Mucosa of descending colon (tissue), 3 donors: Measurements from ENCODE around the gene SSBP3. TPM values are rescaled to one million over a fixed set of nuclear protein-coding genes. Genes with fewer than 3 reads are reported as not detected.

Experiments
- ATAC-seq: fragments of 200-7000 bp; cut with Tn5 transposase; one replicate; pipeline ENCODE4 v1.9.1; 2020; ENCODE audit warnings: mild to moderate bottlenecking, moderate library complexity
- DNase-seq, 3 donors: peaks; one replicate each; pipeline ENCODE4 v3.0.0-alpha.2; 2020
- H3K36me3 ChIP-seq: fragments of 200-600 bp; one replicate; pipeline ENCODE4 v1.8.0; 2021; ENCODE audit warnings: low read depth, mild to moderate bottlenecking
- H3K4me1 ChIP-seq: fragments of 200-600 bp; one replicate; pipeline ENCODE4 v1.8.0; 2021; ENCODE audit warnings: low read depth, mild to moderate bottlenecking
- H3K4me3 ChIP-seq: fragments of 200-600 bp; one replicate; pipeline ENCODE4 v1.8.0; 2021; ENCODE audit warnings: mild to moderate bottlenecking
- H3K9me3 ChIP-seq: fragments of 200-600 bp; one replicate; pipeline ENCODE4 v1.8.0; 2021; ENCODE audit warnings: mild to moderate bottlenecking
- intact Hi-C, 2 donors: fragments of 100-400 bp; cut with DNase I in 1 of 2; cut with micrococcal nuclease in 1 of 2; formaldehyde crosslinking; loops; one replicate each; pipeline versions ENCODE4 v1.11.0 to v1.11.1; 2022; cut with DNase I, micrococcal nuclease
- total RNA-seq, 3 donors: library from RNA; stranded (reverse); fragmentation: NEBNext Ultra II Directional in 2 of 3; extraction: Animal tissue kit (Norgen Biotek cat#: 25700) in 2 of 3; gene quantifications; one replicate each; pipeline versions ENCODE4 v1.2.1 to v1.2.4, GENCODE V29; 2021 to 2023
- TF ChIP-seq, protein P1 (sequence below): fragments of 200-600 bp; IDR thresholded peaks from one replicate; pipeline ENCODE4 v1.8.0; 2022; ENCODE audit warnings: antibody characterized with exemption, mild to moderate bottlenecking
- donor health status: DM: no; HTN: no; CAD: no; lungs with moderate emphysema.
- donor health status: DM: no; HTN: no; CAD: no.
- donor health status: DM: no; HTN: yes; CAD: no.

Gene SSBP3
- total RNA-seq, 3 donors from 2014 or later, result 77.8 to 85.1 (median 82.0) TPM

DNA sequence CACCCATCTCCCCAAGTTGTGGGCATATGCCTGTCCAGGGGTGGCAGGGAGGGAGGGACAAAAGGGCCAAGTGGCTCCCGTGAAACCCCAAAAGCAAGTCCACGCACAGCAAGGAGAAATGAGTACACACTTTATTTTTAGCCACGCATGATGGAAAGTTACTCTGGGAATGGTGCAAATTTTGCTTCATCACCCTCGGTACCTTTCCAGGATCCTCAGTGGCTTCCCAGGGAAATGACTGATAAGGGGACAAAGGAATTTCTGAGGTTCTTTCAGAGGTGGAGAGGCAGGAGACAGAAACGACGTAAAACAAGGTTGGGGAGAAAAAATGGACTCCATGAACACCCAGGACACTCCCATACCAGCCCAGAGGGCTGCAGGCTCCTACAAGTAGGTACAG lies 65.8 kb downstream of the SSBP3 start:
- H3K36me3 ChIP-seq, result no peaks in the 10 kb centered on the region
- DNase-seq, result no peak
- no peak for ATAC-seq
- TF ChIP-seq, protein P1, sequence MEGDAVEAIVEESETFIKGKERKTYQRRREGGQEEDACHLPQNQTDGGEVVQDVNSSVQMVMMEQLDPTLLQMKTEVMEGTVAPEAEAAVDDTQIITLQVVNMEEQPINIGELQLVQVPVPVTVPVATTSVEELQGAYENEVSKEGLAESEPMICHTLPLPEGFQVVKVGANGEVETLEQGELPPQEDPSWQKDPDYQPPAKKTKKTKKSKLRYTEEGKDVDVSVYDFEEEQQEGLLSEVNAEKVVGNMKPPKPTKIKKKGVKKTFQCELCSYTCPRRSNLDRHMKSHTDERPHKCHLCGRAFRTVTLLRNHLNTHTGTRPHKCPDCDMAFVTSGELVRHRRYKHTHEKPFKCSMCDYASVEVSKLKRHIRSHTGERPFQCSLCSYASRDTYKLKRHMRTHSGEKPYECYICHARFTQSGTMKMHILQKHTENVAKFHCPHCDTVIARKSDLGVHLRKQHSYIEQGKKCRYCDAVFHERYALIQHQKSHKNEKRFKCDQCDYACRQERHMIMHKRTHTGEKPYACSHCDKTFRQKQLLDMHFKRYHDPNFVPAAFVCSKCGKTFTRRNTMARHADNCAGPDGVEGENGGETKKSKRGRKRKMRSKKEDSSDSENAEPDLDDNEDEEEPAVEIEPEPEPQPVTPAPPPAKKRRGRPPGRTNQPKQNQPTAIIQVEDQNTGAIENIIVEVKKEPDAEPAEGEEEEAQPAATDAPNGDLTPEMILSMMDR, result no peak
- H3K4me3 ChIP-seq, result no peak overlapping the region
- no peaks in the 10 kb centered on the region for H3K9me3 ChIP-seq
- H3K4me1 ChIP-seq, result peaks cover 52% of the 10 kb centered on the region
- intact Hi-C loops, result no loop called here

DNA sequence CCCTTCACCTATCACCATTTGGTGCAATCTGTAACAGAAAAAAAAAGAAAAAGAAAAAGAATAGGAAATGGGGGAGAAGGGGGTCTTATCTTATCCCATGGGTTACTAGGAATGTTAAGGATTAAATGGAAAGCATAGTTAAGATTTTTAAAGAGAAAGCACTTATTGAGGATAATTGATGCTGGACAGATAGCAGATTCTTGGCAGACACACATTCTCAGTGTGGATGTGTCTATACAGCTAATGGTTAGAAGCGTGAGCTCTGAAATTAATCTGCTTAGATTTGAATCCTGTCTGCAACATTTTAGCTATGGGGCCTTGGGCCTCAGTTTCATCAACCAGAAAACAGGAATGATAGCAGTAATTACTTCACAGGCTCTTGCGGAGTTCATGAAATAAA lies 67.1 kb downstream of the SSBP3 start:
- TF ChIP-seq, protein P1, result no peak
- ATAC-seq (no peak), DNase-seq (no peak)
- intact Hi-C loops, result no loop called here
- no peaks in the 10 kb centered on the region for H3K9me3 ChIP-seq
- H3K4me3 ChIP-seq, result no peak overlapping the region
- peaks cover 42% of the 10 kb centered on the region for H3K4me1 ChIP-seq
- H3K36me3 ChIP-seq, result no peaks in the 10 kb centered on the region

DNA sequence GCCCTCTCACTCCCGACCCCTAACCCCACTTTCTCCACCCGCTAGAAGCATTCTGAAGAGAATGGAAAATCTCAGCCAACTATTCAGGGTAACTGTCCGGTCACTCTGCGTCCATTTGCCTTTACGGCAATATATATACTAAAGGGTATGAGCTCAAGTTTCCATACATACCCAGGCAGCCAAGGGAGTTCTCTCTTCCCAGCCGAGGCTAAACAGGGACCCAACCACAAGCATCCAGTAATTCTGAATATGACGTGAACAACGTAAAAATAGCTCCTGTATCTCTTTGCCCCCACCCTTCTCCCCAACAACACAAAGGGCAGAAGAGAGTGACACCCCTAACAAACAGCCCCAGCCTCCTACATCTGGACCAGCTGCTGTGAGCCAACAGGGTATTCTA lies 67.7 kb downstream of the SSBP3 start:
- Histone ChIP-seq H3K4me1 (peaks cover 39% of the 10 kb centered on the region), H3K4me3 (no peak overlapping the region), H3K36me3 (no peaks in the 10 kb centered on the region), H3K9me3 (no peaks in the 10 kb centered on the region)
- no peak for DNase-seq
- ATAC-seq, result no peak
- intact Hi-C loops, result no loop called here
- TF ChIP-seq, protein P1, result no peak

DNA sequence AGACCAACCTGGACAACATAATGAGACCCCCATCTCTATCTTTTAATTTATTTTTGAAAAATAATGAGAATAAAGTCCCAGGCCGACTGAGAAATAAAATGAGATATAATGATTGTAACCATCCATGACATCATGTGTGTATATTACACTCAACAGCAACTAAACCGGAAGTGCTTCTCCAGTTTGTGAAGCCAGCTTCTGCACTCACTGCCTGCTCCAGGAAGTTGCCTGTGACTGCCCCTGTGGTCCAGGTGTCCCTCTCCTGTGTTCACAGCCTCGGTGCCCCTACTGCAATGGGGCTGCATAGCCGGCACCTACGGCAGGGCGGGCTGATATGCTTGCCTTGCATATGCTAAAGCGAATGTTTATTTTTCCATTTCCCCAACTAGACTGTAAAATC lies 68.3 kb downstream of the SSBP3 start:
- H3K4me1 ChIP-seq, result peaks cover 34% of the 10 kb centered on the region

DNA sequence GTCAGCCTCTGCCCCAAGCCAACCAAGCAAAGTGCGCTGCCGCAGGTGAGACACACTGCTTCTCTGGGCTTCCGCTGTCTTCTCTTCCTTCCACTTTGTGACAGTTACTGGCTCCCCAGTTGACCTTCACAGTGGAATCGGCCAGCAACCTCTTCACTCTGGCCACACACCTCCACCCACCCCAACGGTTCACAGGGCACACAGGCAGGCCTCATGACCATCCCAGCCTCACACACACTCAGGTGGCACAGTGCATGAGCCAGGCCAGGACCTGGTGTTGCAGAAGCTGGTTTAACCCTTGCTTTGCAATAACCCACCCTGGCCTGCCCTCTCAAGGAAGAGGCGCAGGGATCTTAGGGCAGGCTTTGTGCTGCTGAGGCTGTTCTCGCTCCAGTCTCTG lies 69.2 kb downstream of the SSBP3 start:
- TF ChIP-seq, protein P1, result no peak
- no peaks in the 10 kb centered on the region for H3K9me3 ChIP-seq
- intact Hi-C loops, result no loop called here
- ATAC-seq (no peak), DNase-seq (no peak)
- H3K36me3 ChIP-seq, result no peaks in the 10 kb centered on the region
- H3K4me1 ChIP-seq, result peaks cover 25% of the 10 kb centered on the region
- no peak overlapping the region for H3K4me3 ChIP-seq

More for the DNA sequence above, 68.3 kb downstream of the SSBP3 start:
- no peak for DNase-seq
- ATAC-seq, result peak; percentile 58
- H3K9me3 ChIP-seq, result no peaks in the 10 kb centered on the region
- no peaks in the 10 kb centered on the region for H3K36me3 ChIP-seq
- TF ChIP-seq, protein P1, result no peak
- intact Hi-C loops, result no loop called here
- no peak overlapping the region for H3K4me3 ChIP-seq

DNA sequence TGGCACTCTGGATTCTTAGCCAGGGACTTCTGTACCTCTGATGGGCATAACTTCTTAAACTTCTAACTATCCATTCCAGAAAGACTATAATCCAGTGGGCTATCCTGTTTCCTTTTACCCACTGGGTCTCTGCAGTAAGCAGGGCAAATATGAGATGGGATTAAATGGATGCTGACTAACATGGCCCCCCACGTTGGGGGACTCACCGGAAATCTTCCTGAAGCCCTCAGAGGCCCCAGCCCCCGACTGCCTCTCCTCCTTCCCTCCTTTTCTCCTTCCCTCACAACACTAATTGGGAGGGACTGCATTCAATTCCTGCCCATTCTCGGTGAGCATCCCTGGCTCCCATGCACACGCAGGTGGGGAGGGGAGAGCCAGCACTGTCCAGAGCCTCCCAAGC lies 70.1 kb downstream of the SSBP3 start:
- DNase-seq (no peak), ATAC-seq (no peak)
- Histone ChIP-seq H3K9me3 (no peaks in the 10 kb centered on the region), H3K4me1 (peaks cover 18% of the 10 kb centered on the region), H3K4me3 (no peak overlapping the region), H3K36me3 (no peaks in the 10 kb centered on the region)
- intact Hi-C loops, result no loop called here
- TF ChIP-seq, protein P1, result no peak
